NCI-H510A treated with DMSO at 0.1 percent for 48 hours (cell line): Measurements from ENCODE around the gene CADM1.

Experiments
- DNase-seq: peaks from one replicate; lab custom pipeline; 2025; lab: John Stamatoyannopoulos, UW

Gene CADM1

DNA sequence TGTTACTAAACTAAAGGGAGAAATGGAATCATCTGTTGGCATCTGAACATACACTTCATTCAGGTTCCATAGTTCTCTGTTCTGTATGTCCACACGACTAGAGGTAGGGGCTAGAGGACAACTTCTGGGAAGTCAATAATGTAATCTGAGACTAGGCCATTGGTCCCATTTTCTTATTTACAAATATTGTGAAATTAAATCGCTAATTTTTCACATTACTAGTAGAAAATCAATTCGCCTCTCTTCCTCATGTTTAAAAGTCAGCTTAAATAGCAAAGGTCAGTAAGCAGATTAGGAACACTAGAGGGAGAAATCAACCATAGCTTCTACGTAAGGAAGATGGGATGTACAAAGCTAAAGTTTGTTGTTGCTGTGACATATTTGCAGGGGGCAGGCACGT lies 59.7 kb downstream of the CADM1 start:
- DNase-seq = no peak

DNA sequence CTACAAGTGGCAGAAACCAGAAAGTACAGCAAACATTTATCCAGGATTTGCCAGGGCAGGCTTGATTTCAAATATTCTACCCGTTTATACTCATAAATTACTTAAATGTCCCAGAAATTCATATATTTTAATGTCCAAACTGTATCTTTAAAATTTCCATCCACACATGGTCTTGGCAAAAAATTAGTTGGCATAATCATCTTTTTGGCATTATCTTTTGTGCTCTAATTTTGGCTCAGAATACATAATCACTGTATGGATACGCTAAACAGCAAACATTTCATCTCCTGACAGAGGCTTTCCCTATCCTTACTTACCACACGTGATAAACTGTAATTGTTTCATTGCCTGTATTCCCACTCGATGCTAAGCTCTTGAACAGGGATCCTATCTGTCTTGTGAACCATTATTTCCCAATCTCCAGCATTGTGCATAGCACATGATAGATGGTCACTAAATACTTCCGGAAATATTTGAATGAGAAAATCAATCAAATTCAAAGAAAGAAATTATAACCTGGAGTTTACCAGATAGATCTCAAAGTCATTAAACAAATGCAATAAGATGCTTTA lies 64.2 kb downstream of the CADM1 start:
- no peak for DNase-seq

DNA sequence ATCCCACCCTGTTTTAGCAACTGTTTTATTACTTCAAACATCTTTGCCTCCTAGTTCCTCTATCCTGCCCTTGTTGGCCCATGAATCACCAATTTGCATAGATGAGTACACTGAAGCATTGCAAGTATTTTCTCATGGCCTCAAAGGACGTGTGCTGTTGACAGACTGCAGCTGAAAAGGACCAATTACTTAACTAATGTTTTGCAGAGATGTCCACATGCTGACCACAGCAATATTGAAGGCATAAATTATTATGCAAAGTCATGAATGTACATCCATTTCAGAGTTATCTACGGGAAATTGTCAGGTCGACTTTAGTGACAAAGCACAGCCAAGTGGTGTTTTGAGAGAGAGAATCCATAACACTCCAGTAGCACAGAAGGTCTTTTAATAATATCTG lies 64.8 kb downstream of the CADM1 start:
- no peak for DNase-seq

- no peak for DNase-seq
Observed at GRCh38 chr11:115437902-115438575, 66.2 kb downstream of the CADM1 start.

GRCh38 chr11:115430345-115430744 lies 73.9 kb downstream of the CADM1 start:
- peak; percentile 40 for DNase-seq

DNA sequence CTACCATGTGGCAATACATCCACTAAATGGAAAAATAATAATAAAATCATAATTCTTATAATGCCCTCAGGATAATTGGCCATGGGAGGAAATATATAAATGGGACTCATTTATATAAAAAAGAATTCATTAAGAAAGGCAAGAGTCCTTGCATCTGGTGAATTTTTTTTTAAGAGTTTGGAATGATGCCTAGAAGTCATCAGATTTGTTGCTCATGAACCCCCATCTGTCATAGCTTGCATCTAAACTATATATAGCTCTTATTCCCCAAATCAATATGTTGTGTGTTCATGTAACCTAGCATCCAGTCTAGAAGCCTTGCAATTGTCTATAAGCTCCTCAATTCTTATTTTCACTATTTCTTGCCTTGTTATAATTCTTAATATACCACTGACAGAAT lies 75.9 kb downstream of the CADM1 start:
- no peak for DNase-seq

- DNase-seq = no peak
Observed at GRCh38 chr11:115425816-115426215, 78.4 kb downstream of the CADM1 start.

DNA sequence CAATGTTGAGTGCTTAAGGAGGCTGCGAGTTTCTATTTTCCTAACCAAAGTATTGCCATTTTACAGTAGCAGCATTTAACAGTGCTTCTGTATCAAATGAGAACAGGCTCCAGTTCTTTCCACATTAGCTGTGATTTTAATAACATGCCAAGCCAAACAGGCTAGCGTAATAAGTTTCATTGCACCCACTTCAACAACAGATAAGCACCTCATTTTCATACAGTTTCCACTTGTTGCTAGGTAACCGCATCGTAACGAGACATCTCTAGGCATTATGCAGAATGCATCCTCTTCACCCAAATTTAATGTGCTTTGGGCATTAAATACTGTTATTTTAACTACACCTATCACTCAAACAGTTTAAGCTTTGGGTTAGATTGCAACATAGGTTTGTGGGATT lies 79.0 kb downstream of the CADM1 start:
- peak; percentile 22 for DNase-seq

- DNase-seq = peak; percentile 65
Observed at GRCh38 chr11:115423728-115424459, 80.3 kb downstream of the CADM1 start.

DNA sequence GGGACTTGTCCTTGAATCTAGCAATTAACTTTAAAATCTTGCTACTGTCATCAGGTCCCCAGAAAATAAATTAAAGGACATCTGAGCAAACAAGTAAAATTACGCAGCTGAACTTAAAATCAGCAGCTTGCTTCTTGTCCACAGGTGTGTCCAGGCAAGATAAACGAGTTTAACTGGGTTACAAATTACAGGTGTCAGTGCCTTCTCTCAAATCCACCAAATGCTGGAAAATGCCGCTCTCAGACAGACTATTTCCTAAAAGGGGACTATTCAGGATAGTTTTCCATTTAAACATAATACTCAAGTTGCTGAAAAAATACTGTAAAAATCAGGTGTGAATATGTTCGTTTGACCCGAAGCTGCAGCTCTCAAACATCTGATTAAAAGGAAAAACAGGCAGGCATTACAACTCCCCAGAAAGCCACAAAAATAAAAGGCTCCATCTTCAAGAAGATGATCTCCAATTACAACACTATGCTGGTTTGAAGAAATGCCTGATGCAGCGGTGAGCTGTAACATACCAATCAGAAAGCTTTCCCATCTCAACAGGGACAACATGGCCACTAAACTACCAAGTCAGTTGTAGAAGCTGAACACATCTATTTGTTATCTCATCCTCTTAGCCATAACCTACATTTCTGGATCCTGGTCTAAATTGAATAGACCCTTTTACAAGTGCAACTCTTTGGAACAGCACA lies 82.1 kb downstream of the CADM1 start:
- DNase-seq = peak; percentile 28

- peak; percentile 29 for DNase-seq
Observed at GRCh38 chr11:115421352-115421991, 82.7 kb downstream of the CADM1 start.

DNA sequence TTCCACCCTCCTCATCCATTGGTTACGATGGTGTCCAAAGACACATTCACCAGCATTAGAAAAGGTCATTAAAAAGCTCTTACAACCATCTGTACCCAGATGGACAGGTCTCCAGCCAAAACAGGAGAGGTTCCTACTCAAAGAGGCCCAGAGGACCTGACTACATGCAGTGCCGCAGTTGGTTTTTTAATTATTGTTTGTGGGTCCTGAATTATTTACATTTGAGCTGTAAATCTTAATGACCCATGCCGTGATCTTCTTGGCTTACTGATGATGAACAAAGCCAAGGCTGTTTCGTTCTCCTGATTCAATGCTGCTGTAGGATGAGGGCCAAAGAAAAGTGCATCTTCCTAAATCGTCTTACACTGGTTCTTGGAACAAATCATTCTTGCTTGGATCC lies 83.7 kb downstream of the CADM1 start:
- DNase-seq = peak; percentile 90

- peak; percentile 42 for DNase-seq
Observed at GRCh38 chr11:115418626-115419025, 85.6 kb downstream of the CADM1 start.

- no peak for DNase-seq
Observed at GRCh38 chr11:115418081-115418480, 86.1 kb downstream of the CADM1 start.

DNA sequence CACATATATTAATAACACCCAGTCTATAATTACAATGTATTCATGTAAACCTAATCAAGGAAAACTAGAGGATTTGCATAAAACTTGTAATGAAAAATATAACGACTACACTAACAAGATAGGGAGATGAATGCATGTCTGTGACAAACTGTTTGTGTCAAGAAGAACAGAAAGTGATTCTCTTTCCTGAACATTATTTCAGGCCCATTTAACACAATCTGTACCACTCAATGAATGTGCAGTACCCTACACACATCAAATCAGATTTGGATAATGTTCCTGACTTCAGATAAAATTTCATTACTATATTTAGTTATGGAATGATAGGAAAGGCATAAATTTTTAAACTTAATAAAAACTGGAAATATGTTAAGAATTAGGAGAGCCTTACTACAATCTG lies 93.1 kb downstream of the CADM1 start:
- no peak for DNase-seq

- DNase-seq = peak; percentile 93
Observed at GRCh38 chr11:115409691-115410220, 94.5 kb downstream of the CADM1 start.

GRCh38 chr11:115409116-115409670 lies 95.0 kb downstream of the CADM1 start:
- DNase-seq = no peak

GRCh38 chr11:115408036-115408921 lies 95.9 kb downstream of the CADM1 start:
- DNase-seq = no peak

GRCh38 chr11:115407496-115407895 lies 96.7 kb downstream of the CADM1 start:
- no peak for DNase-seq

DNA sequence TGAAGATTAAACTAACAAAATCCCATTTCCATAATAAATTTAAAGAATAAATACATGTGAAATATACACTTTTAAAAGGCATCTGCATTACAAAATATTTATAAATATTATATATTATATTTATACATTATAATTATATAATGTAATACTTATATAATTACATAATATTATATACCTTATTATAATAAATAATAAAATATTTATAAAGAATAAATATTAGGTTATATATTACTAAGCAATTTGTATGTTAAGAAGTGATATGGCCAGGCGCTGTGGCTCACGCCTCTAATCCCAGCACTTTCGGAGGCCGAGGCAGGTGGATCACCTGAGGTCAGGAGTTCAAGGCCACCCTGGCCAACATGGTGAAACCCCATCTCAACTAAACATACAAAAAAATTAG lies 97.8 kb downstream of the CADM1 start:
- DNase-seq = no peak
